Endothelial cell of umbilical vein (primary cell): ENCODE results near the gene ZIC5. TPM values are rescaled to one million over a fixed set of nuclear protein-coding genes. Genes with fewer than 3 reads are reported as not detected.

Experiments used
- BruUV-seq: library from RNA; stranded (reverse); fragments of 400-500 nt; replicated peaks from 2 replicates; lab custom pipeline; 2021; lab: Mats Ljungman, UMichigan
- CTCF ChIA-PET: fragments of 300-600, 350-600 bp; sonication (Branson Sonifier 250); formaldehyde crosslinking; loops from one replicate; lab custom pipeline; 2021; ENCODE audit warnings: antibody characterized with exemption, inconsistent platforms; lab: Charles Lee
- POLR2A ChIA-PET: fragments of 300-600, 350-600 bp; sonication (Branson Sonifier 250); formaldehyde crosslinking; loops from one replicate; lab custom pipeline; 2021; ENCODE audit warnings: antibody characterized with exemption, inconsistent platforms; lab: Charles Lee
- DNase-seq: peaks from one replicate; pipeline ENCODE4 v3.0.0-alpha.2; 2011; ENCODE audit warnings: low read depth, low spot score
- FAIRE-seq: peaks from 2 replicates; lab custom pipeline; 2011; peaks lifted over from hg19 to GRCh38; lab: Jason Lieb, UNC
- H2AFZ ChIP-seq: 2 replicates; pipeline ENCODE4 v1.6.0; 2012; ENCODE audit warnings: low read depth, low read length, control low read depth, inconsistent platforms
- H3K27ac ChIP-seq: 2 replicates; pipeline ENCODE4 v1.5.1; 2011; ENCODE audit warnings: low read depth, mild to moderate bottlenecking, control low read depth, low read length, moderate library complexity; ENCODE audit not compliant: insufficient read depth
- H3K27me3 ChIP-seq, 2 experiments: 2 replicates each; pipeline versions ENCODE4 v1.6.0 to v1.6.1; 2011; ENCODE audit warnings: low read length in 2 of 2, mixed read lengths in 1 of 2; ENCODE audit not compliant: control insufficient read depth in 2 of 2, insufficient read depth in 2 of 2
- H3K36me3 ChIP-seq, 2 experiments: 2 replicates in 1 of 2; 3 replicates in 1 of 2; pipeline ENCODE4 v1.5.1; 2011; ENCODE audit warnings: low read length in 2 of 2, mild to moderate bottlenecking in 1 of 2, moderate library complexity in 1 of 2; ENCODE audit not compliant: control insufficient read depth in 2 of 2, insufficient read depth in 2 of 2; ENCODE audit errors: extremely low read depth in 1 of 2
- H3K4me1 ChIP-seq: 3 replicates; pipeline ENCODE4 v1.5.1; 2011; ENCODE audit warnings: mild to moderate bottlenecking, low read length; ENCODE audit not compliant: control insufficient read depth, insufficient read depth; ENCODE audit errors: extremely low read depth
- H3K4me2 ChIP-seq: 2 replicates; pipeline ENCODE4 v1.6.1; 2011; ENCODE audit warnings: low read length, control low read depth, mixed read lengths; ENCODE audit not compliant: insufficient read depth
- H3K4me3 ChIP-seq, 3 experiments: fragments of 200-600 bp in 1 of 3; sonication (generic), shearing (Covaris generic) in 1 of 3; replicated peaks in 1 of 3; 2 replicates each; pipeline ENCODE4 v1.5.1; 2011 to 2016; ENCODE audit warnings: control low read depth in 3 of 3, low read length in 3 of 3, mild to moderate bottlenecking in 2 of 3, inconsistent platforms in 1 of 3, low read depth in 1 of 3, moderate library complexity in 1 of 3; ENCODE audit not compliant: insufficient read depth in 1 of 3
- H3K79me2 ChIP-seq: 2 replicates; pipeline ENCODE4 v1.6.0; 2012; ENCODE audit warnings: low read length, inconsistent platforms; ENCODE audit not compliant: control insufficient read depth, insufficient read depth
- H3K9ac ChIP-seq: replicated peaks from 2 replicates; pipeline ENCODE3; 2011; ENCODE audit warnings: low read length, control low read depth; ENCODE audit not compliant: insufficient read depth; ENCODE audit errors: extremely low read depth
- H3K9me1 ChIP-seq: replicated peaks from 3 replicates; pipeline ENCODE4 v1.6.0; 2011; ENCODE audit warnings: mild to moderate bottlenecking, low read length; ENCODE audit not compliant: control insufficient read depth, insufficient read depth; ENCODE audit errors: extremely low read depth
- H3K9me3 ChIP-seq: replicated peaks from 2 replicates; pipeline ENCODE4 v1.5.1; 2012; ENCODE audit warnings: low read length, inconsistent platforms; ENCODE audit not compliant: control insufficient read depth, insufficient read depth
- H4K20me1 ChIP-seq: replicated peaks from 2 replicates; pipeline ENCODE3; 2011; ENCODE audit warnings: mild to moderate bottlenecking, low read length; ENCODE audit not compliant: control insufficient read depth, insufficient read depth; ENCODE audit errors: extremely low read depth
- CTCF ChIP-seq, 2 donors: IDR thresholded peaks; 1 replicate in 1 of 2; 2 replicates in 1 of 2; pipeline ENCODE4 v1.5.1; 2011; ENCODE audit warnings: low read length in 2 of 2, mild to moderate bottlenecking in 2 of 2, moderate library complexity in 2 of 2, control low read depth in 1 of 2, inconsistent platforms in 1 of 2, low read depth in 1 of 2; ENCODE audit not compliant: insufficient read depth in 1 of 2; ENCODE audit errors: extremely low read depth in 1 of 2
- EZH2 ChIP-seq: IDR thresholded peaks from 2 replicates; pipeline ENCODE4 v1.6.1; 2012; ENCODE audit warnings: borderline replicate concordance, low read depth, mild to moderate bottlenecking, moderate library complexity, low read length, inconsistent platforms; ENCODE audit not compliant: severe bottlenecking
- dilution Hi-C: fragments of 300-500 bp; cut with MboI; formaldehyde crosslinking; loops from one replicate; pipeline ENCODE4 v1.15.0; 2019; ENCODE audit warnings: low sequenced_read_pairs; ENCODE audit not compliant: extremely low pct_ligation_motif_present
- intact Hi-C: fragments of 100-400 bp; cut with micrococcal nuclease; formaldehyde crosslinking; loops from one replicate; pipeline ENCODE4 v1.10.0; 2022
- polyA plus RNA-seq, 4 experiments: library from polyadenylated mRNA; depleted of rRNA in 3 of 4; stranded (reverse) in 3 of 4; unstranded in 1 of 4; fragments of >200 nt; gene quantifications; 2 replicates each; pipeline versions ENCODE4 v1.2.1 to v1.2.3, GENCODE V29; 2011 to 2012; ENCODE audit warnings: missing spikeins in 1 of 4
- total RNA-seq: library from RNA; stranded (reverse); gene quantifications from 2 replicates; pipeline ENCODE4 v1.2.3, GENCODE V29; 2021

ZIC5 gene
- total and polyA plus RNA-seq, 2 donors (not counting 3 experiments of a cell fraction or from before 2014, with no cell fraction given) = not detected

GRCh38 chr13:99991013-99991827 lies 19.7 kb upstream of the ZIC5 start:
- TF ChIP-seq CTCF (IDR thresholded peaks at IDR 0.05; ENCODE audit: extremely low read depth in 1 of 2, insufficient read depth in 1 of 2, low read depth in 1 of 2, low read length in 2 of 2) (no peak), EZH2 (peak; percentile 49)
- no peak for DNase-seq
- no peaks in the 10 kb centered on the region for H3K9me3 ChIP-seq
- H3K36me3 ChIP-seq = no peaks in the 10 kb centered on the region
- H3K27ac ChIP-seq = no peak overlapping the region
- BruUV-seq = no TSS peak
- H3K4me1 ChIP-seq = no peaks in the 10 kb centered on the region
- H3K79me2 ChIP-seq = no peaks in the 10 kb centered on the region
- no peak overlapping the region for H3K4me3 ChIP-seq
- POLR2A ChIA-PET = no interaction called here
- H2AFZ ChIP-seq = no peak overlapping the region
- CTCF ChIA-PET = interaction anchor here (0.9 to 1.1 kb wide), 2 partner anchors 244 to 524 kb away, joined by 4 to 6 read pairs; no protein-coding TSS in a partner anchor
- no peaks in the 10 kb centered on the region for H3K9me1 ChIP-seq
- no peak overlapping the region for H3K9ac ChIP-seq
- intact Hi-C loops = loop anchor here (5.0 kb wide), 1 partner anchor 241 kb away; no protein-coding TSS in a partner anchor
- H4K20me1 ChIP-seq = no peaks in the 10 kb centered on the region
- no peak for FAIRE-seq
- peaks cover 92 to 100% of the 10 kb centered on the region in 2 experiments for H3K27me3 ChIP-seq
- dilution Hi-C loops = no loop called here
- H3K4me2 ChIP-seq = no peak overlapping the region
